HG03378 (cell line): ENCODE data around the gene COL6A3.
"Not testable (repeated sequence)": the region's sequence is repeated elsewhere in the genome, so short reads cannot be mapped to it uniquely, and the experiment has no call there.

Source experiments
- ATAC-seq: cut with Tn5 transposase; IDR thresholded peaks from one replicate; pipeline ENCODE4 v1.9.1; 2021; ENCODE audit warnings: mild to moderate bottlenecking, moderate library complexity; ENCODE audit not compliant: unreplicated experiment

The COL6A3 gene

DNA sequence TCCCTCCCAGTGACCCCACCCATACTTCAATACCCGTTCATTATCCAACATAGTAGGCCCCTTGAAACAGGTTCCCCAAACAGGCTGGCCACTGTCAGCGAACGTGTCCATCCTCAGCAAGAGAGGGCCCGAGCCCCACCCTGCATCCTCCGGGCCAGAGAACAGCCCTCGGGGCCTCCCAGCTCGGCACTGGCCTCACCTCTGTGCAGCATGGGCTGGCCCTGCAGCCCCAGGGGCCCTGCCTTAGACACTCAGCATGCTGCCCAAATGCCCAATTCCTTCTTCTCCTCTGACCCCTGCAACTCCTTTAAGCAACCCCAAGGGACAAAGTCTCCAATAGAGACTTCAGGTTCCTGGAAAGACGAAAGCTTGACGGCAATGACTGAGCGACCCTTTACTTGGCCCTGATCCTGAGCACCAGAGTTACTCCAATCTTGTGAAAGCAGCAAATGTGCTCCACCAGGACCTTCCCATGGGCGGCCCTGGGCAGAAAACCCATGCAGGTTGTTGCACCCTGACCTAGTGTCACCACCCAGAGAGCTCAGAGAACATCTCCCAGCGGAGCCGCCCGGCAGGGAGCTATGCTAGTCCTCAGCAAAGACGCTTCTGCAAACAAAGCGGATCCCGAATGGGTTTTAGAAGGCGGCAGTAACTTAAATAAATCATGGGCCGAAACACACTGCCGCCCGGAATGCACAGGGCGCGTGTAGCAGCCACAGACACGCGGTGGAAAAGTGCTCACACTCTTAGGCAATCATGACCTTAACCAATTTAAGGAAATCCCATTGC is 782 bp downstream of the COL6A3 start:
- no peak for ATAC-seq

DNA sequence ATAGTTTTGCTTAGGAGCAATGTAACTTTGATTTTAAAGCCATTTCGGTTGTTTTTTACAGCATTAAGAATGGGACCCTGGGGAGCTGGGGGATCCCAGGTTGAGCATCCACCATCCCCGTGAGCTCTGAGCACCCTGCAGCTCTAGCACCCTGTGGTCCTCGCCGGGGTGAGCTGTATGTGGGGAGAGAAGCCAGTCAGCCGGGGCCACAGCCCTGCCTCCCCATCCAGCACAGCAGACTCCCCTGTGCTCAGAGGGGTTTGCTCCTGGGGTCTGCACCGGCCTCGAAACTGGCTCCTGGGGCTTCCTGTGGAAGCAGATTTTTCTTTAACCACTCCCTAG is 1.3 kb downstream of the COL6A3 start:
- ATAC-seq, result no peak

DNA sequence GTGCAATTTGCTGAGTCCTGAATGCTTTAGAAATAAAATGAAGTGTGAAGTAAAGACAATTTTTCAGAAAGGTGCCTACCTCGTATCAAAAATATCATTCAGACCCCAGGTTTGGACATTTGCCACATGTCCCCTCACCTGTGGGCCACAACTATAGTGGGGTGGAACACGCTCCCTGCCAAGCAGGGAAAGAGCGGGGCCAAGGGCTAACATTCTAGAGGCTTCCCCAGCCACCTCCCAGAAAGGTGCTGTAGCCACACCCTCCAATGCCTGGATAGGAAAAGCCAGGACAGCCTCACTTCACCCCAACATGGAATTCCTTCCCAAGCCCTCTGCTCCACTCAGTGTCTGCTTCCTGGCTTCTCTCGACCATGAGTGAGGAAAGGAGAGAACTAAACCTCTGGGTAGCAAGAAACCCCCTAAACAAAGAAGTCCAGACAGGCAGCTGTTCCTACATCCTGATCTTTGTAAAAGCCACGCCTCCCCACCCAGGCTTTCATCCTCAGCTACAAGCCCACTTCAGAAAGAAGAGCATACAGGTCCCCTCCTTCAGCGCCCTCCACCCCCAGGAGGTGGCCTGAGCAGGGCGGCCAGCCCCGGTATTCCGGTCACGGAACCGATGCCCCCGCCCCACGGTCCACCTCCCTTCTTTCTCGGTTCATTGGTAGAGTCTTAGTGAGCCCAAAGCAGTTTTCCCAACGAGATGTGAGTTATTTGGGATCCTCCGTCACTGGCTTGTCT is 2.1 kb downstream of the COL6A3 start:
- ATAC-seq, result no peak

DNA sequence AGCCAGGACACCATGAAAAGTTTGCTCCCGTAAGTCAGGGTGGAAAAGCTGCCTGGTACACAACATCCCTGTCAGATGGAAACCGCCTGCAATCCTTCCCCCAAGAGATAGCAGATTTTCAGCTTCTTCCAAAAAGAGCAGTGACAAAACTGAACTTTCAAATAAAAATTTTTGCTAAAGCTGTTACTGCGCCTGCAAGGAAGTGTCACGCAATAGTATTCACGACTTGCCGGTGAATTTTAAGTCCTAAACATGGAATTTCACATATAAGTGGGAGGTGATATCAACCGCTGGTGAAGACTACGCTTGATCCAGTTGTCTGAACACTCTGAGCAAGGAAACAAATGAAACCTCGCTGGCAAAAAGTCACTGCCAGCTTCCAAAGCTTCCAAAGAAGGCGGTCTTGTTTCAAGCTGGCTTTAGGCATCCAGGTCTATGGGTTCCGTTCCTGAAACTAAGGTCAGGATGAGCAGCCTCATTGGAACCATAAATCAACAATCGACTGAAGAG is 2.8 kb downstream of the COL6A3 start:
- no peak for ATAC-seq

DNA sequence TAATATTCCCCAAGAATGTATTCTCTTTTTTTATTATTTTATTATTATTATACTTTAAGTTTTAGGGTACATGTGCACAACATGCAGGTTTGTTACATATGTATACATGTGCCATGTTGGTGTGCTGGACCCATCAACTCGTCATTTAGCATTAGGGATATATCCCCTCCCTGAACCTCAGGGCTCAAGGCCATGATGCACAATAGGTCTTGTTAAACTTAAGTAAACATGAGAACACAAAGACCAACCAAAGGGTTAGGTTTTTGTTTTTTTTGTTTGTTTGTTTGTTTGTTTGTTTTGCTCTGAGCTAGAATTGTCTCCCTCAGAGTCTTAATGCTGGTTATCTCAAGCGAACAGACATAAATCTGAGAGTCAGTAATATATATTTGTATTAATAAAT is 4.7 kb downstream of the COL6A3 start:
- not testable (repeated sequence) for ATAC-seq

DNA sequence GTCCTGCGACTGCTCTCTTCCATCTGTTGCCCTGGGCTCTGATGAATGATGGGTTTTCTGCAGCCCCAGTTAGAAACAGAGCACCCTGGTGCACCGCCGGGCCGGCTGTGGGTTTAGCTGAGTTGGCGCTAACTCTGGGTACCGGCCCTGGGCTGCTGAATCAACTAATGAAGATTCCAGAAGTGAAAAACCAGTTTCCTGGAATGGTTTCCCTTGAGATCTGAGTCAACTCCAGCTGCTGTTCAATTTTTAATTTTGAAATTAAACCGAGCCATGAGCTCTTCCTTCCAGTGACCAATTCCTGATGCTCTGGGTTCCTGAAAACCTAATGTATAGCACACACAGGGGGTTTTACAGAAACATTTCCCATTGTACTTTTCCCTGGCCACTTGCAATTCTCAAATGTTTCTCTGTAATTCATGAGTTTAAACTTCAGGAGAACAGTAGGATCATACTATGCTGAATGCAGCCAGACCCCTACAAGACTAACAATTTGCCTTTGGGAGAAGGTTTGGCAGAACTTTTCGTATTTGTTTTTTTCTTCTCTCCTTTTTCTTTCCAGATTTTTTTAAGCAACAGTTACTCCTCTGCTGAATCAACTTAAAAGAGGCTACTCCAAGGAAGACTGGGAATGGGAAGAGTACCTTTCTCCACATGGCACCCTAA is 5.5 kb downstream of the COL6A3 start:
- no peak for ATAC-seq

DNA sequence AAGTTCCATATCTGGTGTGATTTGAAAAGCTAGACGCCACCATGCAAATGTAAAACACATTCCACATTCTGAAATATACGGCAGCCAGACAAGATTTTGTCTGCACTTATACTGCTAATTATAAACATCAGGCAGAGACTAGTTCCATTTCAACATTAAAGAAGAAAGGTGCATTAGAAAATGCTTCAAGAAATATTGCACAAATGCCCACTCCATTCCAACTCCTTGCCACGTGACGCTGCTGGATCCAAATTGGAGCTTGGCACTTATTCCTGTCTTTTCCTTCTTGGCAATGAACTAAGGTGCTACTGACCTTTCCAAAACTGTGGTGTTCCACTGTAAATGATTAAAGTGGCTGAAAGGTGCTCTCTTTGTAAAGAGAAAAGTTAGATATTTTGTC is 6.3 kb downstream of the COL6A3 start:
- ATAC-seq, result no peak

DNA sequence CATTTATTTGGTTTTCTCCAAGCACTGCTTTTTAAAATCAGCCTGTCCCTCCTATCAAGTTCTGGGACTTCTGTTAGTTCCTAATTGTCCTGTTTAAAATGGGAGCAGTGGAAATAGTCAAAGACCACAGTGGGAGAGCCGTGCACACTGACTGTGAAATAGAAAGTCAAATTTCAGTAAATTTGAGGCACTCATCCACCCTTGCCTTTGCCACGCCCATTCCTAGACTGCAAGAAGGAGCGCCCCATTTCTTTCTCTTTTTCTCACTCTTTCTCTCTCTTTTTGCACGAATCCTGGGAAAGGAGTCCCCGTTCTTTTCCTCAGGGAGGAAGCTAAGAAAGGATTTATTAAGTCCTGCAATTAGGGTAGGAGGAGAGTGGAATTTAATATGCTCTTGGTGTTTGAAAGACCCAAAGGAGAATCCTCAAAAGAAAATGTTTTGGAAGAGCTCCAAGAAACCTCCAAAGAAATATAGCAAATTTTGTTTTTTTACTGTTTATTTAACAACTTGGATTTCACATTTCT is 7.5 kb downstream of the COL6A3 start:
- ATAC-seq, result no peak

DNA sequence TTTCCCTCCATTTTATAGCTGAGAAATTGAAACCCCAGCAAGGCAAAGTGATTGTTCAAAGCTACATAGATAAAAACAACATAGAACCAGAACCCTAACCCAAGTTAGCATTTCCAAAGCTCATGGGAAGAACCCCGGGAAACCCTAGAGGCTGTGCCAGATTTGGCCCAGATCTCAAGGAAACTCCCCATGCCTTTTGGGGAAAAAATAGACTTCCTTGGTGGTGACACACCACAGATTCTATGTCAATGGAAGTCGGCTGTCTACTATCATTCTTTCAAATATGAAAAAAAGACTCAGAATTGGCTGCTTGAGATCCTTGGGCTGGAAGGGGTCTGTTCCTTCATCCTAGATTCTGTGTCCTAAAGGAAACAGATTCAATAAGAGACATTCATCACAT is 8.4 kb downstream of the COL6A3 start:
- no peak for ATAC-seq

DNA sequence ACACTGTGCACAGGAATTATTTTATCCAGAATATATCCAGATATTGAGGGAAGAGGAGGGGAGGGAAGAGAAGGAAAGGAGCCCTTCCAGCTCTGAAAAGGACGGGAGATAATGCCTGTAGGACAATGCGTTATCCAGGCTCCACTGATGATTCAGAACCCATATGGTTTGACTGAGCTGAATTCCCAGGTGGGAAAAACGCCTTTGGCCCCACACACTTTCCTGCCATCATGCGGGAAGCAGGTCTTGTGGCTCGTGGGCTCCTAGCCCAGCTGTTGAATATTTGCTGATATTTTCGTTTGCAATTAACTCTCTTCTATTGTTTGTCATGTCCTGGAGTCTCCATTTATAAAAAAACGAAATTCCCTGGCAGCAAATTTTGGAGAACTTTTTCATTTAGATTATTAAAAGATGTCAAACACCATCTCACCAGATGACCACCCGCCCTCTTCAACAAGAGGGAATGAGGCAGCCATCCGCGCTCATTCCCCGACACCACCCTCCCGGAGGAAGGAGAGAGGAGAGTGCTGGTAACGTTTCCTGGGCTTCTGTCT is 8.9 kb downstream of the COL6A3 start:
- ATAC-seq, result no peak

DNA sequence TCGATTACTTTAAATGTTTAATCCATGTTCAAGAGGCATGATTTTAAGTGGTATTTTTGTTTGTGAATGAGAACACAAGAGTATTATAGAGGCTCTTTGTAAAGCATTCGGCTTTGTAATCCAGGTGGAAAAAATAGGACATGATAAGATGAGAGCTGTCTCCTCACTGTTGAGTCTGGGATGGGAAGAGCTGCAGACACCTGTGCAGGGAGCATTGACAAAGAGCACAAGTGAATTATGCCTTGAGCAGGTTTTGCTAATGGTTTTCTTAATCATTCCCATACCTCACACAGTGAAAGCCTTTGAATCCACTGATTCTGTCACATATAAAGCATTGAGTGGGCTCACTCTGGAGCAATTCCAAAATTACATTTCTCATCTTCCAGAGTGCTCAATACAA is 9.6 kb downstream of the COL6A3 start:
- no peak for ATAC-seq

DNA sequence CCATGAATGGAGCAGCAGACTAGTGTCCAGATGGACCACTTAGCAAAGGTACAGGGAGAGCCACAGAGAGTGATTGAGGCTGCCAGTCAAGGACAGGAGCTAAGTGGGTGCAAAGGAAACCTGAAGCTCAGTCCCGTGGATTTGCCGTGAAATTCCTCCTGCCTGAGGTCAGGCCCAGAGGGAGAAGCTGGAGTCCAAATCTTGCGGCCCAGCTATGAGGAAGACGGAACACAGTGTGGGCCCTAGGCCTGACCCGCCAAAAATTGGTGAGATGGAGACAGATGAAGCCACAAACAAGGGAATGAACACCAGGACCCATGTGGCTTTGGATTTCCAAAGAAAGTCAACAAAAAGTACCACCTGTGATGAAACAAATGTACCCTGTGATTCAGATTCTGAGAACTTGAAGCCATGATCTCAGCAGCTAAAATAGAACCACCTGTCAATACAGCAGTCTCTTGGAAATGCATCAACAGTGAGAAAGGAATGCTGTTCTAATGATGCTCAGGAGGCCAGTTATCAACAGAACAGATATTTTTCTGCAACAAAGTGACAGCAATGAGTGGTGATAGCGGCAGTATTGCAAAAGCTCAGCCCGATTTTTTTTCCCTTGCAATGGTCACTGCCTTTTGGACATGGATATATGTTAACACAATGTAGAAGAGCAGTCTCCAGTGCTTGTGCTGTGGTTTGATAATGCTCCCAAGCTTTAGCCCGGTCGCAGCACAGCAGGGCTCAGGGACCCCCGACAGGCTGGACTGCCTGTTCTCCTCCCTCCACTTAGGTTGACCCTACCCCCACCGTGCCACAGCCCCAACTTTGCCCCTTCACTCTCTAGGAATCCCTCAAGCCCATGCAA is 10.7 kb downstream of the COL6A3 start:
- no peak for ATAC-seq

DNA sequence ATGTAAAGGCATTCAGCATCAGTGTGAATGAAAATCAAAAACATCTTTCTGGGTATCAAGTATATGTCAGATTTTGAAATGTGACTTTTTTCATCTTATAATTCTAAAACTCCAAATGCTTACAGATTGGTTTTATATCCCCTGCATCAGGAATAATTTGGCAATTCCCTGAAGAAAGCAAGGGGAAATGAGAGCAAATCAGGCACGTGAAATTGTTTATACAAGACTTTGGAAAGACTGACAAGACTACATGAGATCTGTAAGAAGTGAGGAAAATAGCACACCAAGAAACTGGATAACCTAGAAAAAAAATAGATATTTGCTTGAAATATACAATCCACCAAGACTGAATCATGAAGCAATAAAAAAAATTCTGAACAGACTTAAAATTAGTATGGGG is 13.8 kb downstream of the COL6A3 start:
- ATAC-seq, result no peak

DNA sequence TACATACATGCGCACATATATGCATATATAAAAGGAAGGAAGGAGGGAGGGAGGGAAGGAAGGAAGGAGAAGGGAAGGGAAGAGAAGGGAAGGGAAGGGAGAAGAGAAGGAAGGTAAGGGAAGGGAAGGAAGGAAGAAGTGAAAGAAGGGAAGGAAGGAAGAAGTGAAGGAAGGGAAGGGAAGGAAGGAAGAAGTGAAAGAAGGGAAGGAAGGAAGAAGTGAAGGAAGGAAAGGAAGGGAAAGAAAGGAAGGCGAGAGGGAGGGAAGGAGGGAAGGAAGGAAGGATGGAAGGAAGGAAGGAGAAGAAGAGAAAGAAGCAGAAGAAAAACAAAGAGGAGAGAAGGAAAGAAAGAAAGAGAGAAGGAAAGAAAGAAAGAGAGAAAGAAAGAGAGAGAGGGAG is 16.9 kb downstream of the COL6A3 start:
- no peak for ATAC-seq

DNA sequence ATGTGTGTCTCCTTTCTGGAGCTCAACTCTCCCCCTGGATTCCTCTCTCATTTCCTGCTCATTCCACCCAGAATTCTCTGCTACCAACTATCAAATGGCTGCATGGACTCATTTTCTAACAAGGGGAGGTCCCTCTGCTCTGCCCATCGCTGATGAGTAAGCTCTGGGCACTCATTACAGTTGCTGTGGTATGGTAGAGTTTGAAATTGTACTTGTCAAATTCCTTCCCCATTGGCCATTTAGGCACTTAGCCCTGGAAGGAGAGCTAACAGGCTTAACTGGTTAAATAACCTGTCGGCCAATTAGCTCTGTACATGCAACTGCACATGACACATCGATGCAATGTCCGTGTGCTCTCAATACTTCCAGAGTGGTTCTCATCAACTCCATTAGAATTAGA is 20.4 kb downstream of the COL6A3 start:
- ATAC-seq, result no peak

DNA sequence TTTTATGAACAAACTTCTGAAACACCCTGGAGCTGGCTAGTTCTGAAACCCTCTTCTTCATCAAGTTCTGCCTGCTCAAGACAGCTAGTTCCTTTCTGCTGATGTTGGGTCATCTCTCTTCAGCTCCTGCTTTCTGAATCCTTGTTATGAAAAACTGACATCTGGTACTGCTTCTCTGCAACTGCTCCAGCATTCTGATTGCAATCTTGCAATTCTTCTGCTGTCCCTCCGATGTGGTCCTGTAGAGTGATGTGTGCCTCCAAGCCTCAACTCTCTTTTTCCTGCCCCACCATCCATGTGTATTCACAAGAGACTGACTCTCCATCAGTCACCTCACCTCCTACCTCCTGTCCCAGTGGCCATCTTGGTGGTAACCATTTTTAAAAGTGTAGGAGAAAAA is 21.8 kb downstream of the COL6A3 start:
- ATAC-seq, result no peak

DNA sequence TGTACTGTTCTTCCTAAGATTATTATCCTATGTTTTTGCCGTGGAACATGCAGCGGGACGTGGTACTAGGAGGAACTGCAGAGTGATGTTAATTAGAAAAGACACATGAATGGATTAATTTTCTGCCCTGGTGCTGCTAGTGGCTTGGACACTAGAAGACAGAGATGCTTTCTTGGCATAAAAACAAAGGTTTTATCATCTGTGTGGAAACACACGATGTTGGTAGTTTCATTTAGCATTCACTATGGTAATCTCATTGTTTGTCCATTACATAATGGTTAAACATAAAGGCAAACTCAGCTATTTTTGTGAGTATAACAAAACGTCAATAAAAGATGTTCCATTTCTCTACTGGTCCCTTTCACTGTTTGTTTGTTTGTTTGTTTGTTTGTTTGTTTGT is 22.8 kb downstream of the COL6A3 start:
- no peak for ATAC-seq

DNA sequence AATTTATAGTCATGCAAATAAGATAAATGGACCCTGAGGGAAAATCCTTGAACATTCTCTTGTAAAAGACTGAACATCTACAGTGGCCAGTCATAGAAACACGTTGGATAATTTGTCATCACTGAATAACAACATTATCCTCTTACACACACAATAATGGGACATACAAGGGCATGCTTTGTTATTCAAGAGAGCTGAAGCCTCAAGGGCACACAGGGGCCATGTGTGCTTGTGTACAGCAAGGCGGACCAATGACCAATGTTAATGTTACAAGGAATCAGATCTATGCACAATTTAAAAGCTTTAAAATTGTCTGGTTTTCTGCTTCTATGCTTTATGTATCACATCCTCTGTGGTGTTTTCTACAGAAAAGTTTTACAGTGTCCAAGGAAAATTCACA is 23.7 kb downstream of the COL6A3 start:
- no peak for ATAC-seq

DNA sequence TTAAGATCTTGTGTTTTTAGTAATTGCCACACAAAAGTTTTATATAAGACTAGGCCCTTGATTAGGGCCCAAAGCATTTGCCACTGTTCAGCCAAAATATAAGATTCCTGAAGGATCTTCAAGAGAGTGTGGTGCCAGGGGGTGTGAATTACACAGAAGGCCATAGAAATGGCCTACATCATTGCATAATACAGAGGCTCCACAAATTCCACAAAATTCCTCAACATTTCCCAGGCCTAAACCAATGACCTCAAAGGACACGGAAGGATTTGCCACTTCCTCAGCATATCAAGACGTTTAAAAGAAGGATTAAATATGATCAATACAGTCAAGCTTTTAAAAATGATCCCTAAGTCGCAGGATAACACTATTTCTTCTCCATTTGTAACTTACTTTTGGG is 24.1 kb downstream of the COL6A3 start:
- ATAC-seq, result no peak

DNA sequence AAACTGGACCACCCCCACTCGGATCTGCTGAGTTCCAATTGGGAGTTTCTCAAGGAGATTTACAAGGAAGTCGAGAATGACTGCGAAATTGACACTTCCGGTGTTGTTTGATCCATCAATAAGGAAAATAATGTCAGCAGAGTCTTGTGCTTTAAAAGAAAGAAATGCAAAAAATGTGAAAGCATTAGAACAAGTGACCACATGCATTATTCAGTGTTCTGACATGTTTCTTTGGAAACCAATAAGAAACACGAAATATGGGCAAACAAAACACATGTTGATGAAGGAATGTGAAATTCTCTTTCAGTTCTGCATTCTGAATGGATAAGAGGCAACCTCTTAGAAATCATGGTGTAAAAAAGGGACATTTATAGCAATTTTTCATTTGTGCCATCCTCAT is 25.9 kb downstream of the COL6A3 start:
- ATAC-seq, result no peak

DNA sequence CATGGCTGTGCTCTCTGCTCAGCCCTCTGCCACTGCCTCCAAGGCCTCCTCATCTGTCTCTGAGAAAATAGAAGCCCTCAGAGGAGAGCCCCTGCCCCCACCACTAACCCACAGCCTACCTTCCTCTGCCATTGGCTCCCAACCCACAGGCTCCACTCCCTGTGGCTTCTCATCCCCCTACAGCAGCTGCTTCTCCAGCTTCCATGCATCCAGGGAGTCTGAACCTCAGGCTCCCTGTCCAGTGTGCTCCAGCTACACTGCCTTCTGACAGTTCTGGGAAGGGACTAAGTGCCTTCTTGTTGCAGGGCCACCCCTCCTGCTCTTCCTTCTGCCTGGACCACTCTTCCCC is 29.3 kb downstream of the COL6A3 start:
- ATAC-seq, result no peak
